Neuronal stem cell (in vitro differentiated cells): ENCODE measurements around the gene YPEL1.
A peak's percentile ranks its signal among the peaks of the same experiment; 100 is the strongest.

Experiments used
- DNase-seq: peaks from one replicate; pipeline ENCODE4 v3.0.0-alpha.2; 2013; ENCODE audit warnings: low spot score
- H2AFZ ChIP-seq: one replicate; pipeline ENCODE4 v1.6.1; 2013; ENCODE audit warnings: mild to moderate bottlenecking, low read length, inconsistent platforms
- H2AK5ac ChIP-seq: 2 replicates; pipeline ENCODE4 v1.6.1; 2013; ENCODE audit warnings: low read depth, mild to moderate bottlenecking, inconsistent platforms, low read length, moderate library complexity, mixed read lengths
- H2BK120ac ChIP-seq: 2 replicates; pipeline ENCODE4 v1.6.1; 2013; ENCODE audit warnings: low read depth, mild to moderate bottlenecking, inconsistent platforms, low read length, moderate library complexity, mixed read lengths
- H2BK12ac ChIP-seq: one replicate; pipeline ENCODE4 v1.6.1; 2013; ENCODE audit warnings: low read length, inconsistent platforms
- H2BK15ac ChIP-seq: 2 replicates; pipeline ENCODE4 v1.6.1; 2013; ENCODE audit warnings: mild to moderate bottlenecking, low read length, inconsistent platforms, mixed read lengths
- H2BK5ac ChIP-seq: one replicate; pipeline ENCODE4 v1.6.1; 2013; ENCODE audit warnings: inconsistent platforms, mild to moderate bottlenecking, low read length, moderate library complexity
- H3K14ac ChIP-seq: one replicate; pipeline ENCODE4 v1.6.1; 2013; ENCODE audit warnings: low read length, inconsistent platforms
- H3K18ac ChIP-seq: 2 replicates; pipeline ENCODE4 v1.6.1; 2013; ENCODE audit warnings: low read length, inconsistent platforms
- H3K23ac ChIP-seq: 2 replicates; pipeline ENCODE4 v1.6.1; 2013; ENCODE audit warnings: low read depth, mild to moderate bottlenecking, mixed read lengths, low read length, inconsistent platforms; ENCODE audit not compliant: poor library complexity
- H3K27ac ChIP-seq: replicated peaks from 3 replicates; pipeline ENCODE4 v1.5.1; 2013; ENCODE audit warnings: low read length, inconsistent platforms
- H3K27me3 ChIP-seq, 3 experiments: 2 replicates each; pipeline ENCODE4 v1.6.1; 2013; ENCODE audit warnings: low read length in 3 of 3, mild to moderate bottlenecking in 2 of 3, inconsistent platforms in 1 of 3, low read depth in 1 of 3, mixed read lengths in 1 of 3, moderate library complexity in 1 of 3; ENCODE audit not compliant: control insufficient read depth in 3 of 3, insufficient read depth in 3 of 3
- H3K36me3 ChIP-seq, 2 donors: replicated peaks in 1 of 2; 2 replicates each; pipeline ENCODE4 v1.6.1; 2013; ENCODE audit warnings: low read length in 2 of 2; ENCODE audit not compliant: control insufficient read depth in 2 of 2, insufficient read depth in 2 of 2
- H3K4ac ChIP-seq: 2 replicates; pipeline ENCODE4 v1.6.1; 2013; ENCODE audit warnings: inconsistent platforms, mild to moderate bottlenecking, low read length, moderate library complexity
- H3K4me1 ChIP-seq, 2 donors: 1 replicate in 1 of 2; 2 replicates in 1 of 2; pipeline ENCODE4 v1.6.1; 2013; ENCODE audit warnings: low read length in 2 of 2, low read depth in 1 of 2; ENCODE audit not compliant: control insufficient read depth in 2 of 2, insufficient read depth in 1 of 2
- H3K4me2 ChIP-seq: one replicate; pipeline ENCODE4 v1.6.1; 2013; ENCODE audit warnings: mild to moderate bottlenecking, low read length, inconsistent platforms; ENCODE audit not compliant: insufficient read depth, poor library complexity, severe bottlenecking
- H3K4me3 ChIP-seq, 2 donors: 2 replicates each; pipeline ENCODE4 v1.5.1; 2013; ENCODE audit warnings: low read length in 2 of 2, mild to moderate bottlenecking in 2 of 2, inconsistent platforms in 1 of 2, moderate library complexity in 1 of 2
- H3K79me1 ChIP-seq: one replicate; pipeline ENCODE4 v1.6.1; 2013; ENCODE audit warnings: low read depth, mild to moderate bottlenecking, inconsistent platforms, low read length, moderate library complexity
- H3K9ac ChIP-seq: one replicate; pipeline ENCODE4 v1.6.1; 2013; ENCODE audit warnings: mild to moderate bottlenecking, low read depth, low read length, inconsistent platforms; ENCODE audit not compliant: poor library complexity
- H3K9me3 ChIP-seq, 2 donors: replicated peaks in 1 of 2; 2 replicates each; pipeline versions ENCODE3 to v1.6.1; 2013; ENCODE audit warnings: low read length in 2 of 2, mild to moderate bottlenecking in 2 of 2, inconsistent platforms in 1 of 2, low read depth in 1 of 2, mixed read lengths in 1 of 2, moderate library complexity in 1 of 2; ENCODE audit not compliant: control insufficient read depth in 2 of 2, insufficient read depth in 1 of 2
- H4K8ac ChIP-seq: one replicate; pipeline ENCODE4 v1.6.1; 2013; ENCODE audit warnings: low read depth, mild to moderate bottlenecking, inconsistent platforms, low read length, moderate library complexity
- H4K91ac ChIP-seq: one replicate; pipeline ENCODE4 v1.6.1; 2013; ENCODE audit warnings: low read length, low read depth, mild to moderate bottlenecking, inconsistent platforms; ENCODE audit not compliant: poor library complexity
- WGBS, 2 donors: extraction: QIAGEN DNeasy Blood & Tissue Kit; methylation state at CpG; one replicate each; pipeline ENCODE4 v1.1.7; 2013; ENCODE audit warnings: missing lambda C conversion rate in 2 of 2, mixed read lengths in 1 of 2; ENCODE audit not compliant: insufficient read length in 2 of 2, insufficient replicate concordance in 1 of 2; ENCODE audit errors: extremely low coverage in 2 of 2; 5-methylcytosine and 5-hydroxymethylcytosine counted together

YPEL1 gene

DNA sequence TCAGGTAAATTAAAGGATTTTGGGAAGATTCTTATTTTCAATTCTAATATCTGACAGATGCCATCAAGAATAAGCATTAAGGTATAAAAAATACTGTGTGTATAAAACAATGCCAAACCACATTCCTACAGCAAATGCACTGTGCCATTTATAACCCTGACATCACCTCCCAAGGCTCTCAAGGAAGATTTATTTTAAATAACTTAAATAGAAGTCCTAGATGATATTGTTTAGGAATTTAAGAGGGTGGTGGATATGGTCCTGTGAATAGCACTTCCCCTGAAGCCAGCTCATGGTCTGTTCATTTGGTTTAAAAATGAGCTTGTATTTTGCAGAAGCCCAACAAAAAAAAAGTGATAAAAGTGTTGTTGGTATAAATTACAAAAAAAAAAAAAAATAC lies 37.7 kb downstream of the YPEL1 start:
- Histone ChIP-seq H2BK12ac (no peak overlapping the region), H2AFZ (no peak overlapping the region), H3K23ac (no peak overlapping the region), H3K9ac (no peak overlapping the region), H3K4me1 (peaks cover 5 to 7% of the 10 kb centered on the region in 2 donors), H3K14ac (no peak overlapping the region), H3K36me3 (peaks cover 57 to 99% of the 10 kb centered on the region in 2 donors), H3K79me1 (peaks cover 9% of the 10 kb centered on the region), H3K4me2 (no peak overlapping the region), H2BK120ac (no peak overlapping the region), H2AK5ac (no peak overlapping the region), H3K27ac (no peak overlapping the region), H4K8ac (no peak overlapping the region), H3K9me3 (no peaks in the 10 kb centered on the region), H4K91ac (no peak overlapping the region), H3K4ac (no peak overlapping the region), H3K27me3 (no peaks in the 10 kb centered on the region), H2BK5ac (no peak overlapping the region), H3K18ac (no peak overlapping the region), H3K4me3 (no peak overlapping the region), H2BK15ac (no peak overlapping the region)
- no peak for DNase-seq

DNA sequence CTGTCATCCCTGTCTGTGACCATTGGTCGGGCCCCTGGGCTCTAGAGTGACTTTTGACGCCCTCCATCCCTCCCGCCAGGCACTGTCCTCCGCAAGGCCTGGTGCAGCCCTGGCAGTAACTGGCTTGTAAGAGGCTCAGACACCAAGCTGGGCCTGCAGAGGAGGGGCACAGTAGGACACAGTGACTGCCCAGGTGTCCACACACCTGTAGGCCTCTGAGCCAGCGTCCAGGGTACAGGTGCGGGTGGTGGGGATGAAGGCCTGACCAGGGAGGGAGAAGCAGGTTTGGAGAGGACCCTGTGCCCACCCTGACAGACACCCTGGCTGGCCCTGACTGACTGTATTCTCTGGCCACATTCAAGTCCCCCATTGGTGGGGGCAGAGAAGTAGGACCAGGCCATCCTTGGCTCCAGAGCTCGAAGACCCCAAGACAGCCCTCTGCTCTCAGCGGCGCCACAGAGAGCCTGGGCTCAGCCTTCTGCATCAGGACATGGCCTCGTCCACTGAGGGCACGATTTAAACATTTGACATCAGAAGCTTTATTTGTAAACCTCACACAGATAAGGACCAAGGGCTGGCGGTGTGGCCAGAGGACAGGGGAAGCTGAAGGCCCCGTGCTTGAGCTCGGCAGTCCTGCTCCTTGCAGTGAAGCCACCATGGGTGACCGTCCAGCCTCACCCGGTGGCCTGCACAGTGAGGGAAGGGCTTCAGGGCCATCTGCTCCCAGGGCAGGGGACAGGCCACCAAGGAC lies 38.4 kb downstream of the YPEL1 start:
- peak overlapping the region; percentile 16 for H3K23ac ChIP-seq
- H4K91ac ChIP-seq, result no peak overlapping the region
- no peak overlapping the region for H3K4ac ChIP-seq
- H3K27me3 ChIP-seq, result no peaks in the 10 kb centered on the region
- peaks cover 9% of the 10 kb centered on the region for H3K79me1 ChIP-seq
- H2BK15ac ChIP-seq, result no peak overlapping the region
- no peak overlapping the region for H3K4me2 ChIP-seq
- H2AK5ac ChIP-seq, result no peak overlapping the region
- no peaks in the 10 kb centered on the region for H3K9me3 ChIP-seq
- H3K36me3 ChIP-seq, result peaks cover 52 to 94% of the 10 kb centered on the region in 2 donors
- H2BK12ac ChIP-seq, result no peak overlapping the region
- WGBS, 2 donors, result no CpG with 5 or more reads among the region's 16 CpGs
- no peak overlapping the region for H2BK120ac ChIP-seq
- H3K18ac ChIP-seq, result no peak overlapping the region
- peak overlapping the region; percentile 65 for H4K8ac ChIP-seq
- no peak overlapping the region for H3K9ac ChIP-seq
- H3K4me1 ChIP-seq, result peaks cover 5 to 7% of the 10 kb centered on the region in 2 donors
- DNase-seq, result no peak
- no peak overlapping the region for H3K4me3 ChIP-seq
- no peak overlapping the region for H2BK5ac ChIP-seq
- no peak overlapping the region for H3K27ac ChIP-seq
- H3K14ac ChIP-seq, result no peak overlapping the region
- H2AFZ ChIP-seq, result no peak overlapping the region

DNA sequence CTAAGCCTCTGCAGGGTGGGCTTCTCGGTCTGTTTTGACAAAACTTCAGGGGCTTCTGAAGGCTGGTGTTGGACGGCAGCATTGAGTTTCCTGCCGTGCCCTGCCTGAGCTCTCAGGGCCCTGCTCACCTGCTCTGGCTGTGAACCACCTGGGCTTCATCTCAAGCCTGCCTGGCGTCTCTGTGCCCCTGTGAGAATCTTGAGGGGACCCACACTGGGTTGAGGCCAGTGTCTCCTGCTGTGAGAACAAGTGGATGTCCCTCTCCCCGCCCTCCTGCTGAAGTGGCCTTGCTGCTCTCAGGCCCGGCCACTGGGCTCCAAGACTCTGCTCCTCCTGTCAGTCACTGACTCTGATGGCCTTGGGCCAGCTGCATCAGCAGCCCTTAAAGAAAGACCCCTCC lies 39.5 kb downstream of the YPEL1 start:
- Histone ChIP-seq H3K23ac (no peak overlapping the region), H3K18ac (no peak overlapping the region), H3K4me2 (no peak overlapping the region), H3K27ac (no peak overlapping the region), H2AFZ (no peak overlapping the region), H3K79me1 (peaks cover 10% of the 10 kb centered on the region), H2BK120ac (no peak overlapping the region), H3K4me3 (no peak overlapping the region), H3K4ac (no peak overlapping the region), H3K9ac (no peak overlapping the region), H3K14ac (no peak overlapping the region), H3K4me1 (peaks cover 5 to 7% of the 10 kb centered on the region in 2 donors), H2BK5ac (peak overlapping the region; percentile 53), H4K8ac (no peak overlapping the region), H2AK5ac (no peak overlapping the region), H4K91ac (no peak overlapping the region), H2BK12ac (no peak overlapping the region), H3K9me3 (no peaks in the 10 kb centered on the region), H3K36me3 (peaks cover 45 to 90% of the 10 kb centered on the region in 2 donors), H3K27me3 (no peaks in the 10 kb centered on the region), H2BK15ac (no peak overlapping the region)
- WGBS, 2 donors, result no CpG with 5 or more reads among the region's 6 CpGs
- no peak for DNase-seq

DNA sequence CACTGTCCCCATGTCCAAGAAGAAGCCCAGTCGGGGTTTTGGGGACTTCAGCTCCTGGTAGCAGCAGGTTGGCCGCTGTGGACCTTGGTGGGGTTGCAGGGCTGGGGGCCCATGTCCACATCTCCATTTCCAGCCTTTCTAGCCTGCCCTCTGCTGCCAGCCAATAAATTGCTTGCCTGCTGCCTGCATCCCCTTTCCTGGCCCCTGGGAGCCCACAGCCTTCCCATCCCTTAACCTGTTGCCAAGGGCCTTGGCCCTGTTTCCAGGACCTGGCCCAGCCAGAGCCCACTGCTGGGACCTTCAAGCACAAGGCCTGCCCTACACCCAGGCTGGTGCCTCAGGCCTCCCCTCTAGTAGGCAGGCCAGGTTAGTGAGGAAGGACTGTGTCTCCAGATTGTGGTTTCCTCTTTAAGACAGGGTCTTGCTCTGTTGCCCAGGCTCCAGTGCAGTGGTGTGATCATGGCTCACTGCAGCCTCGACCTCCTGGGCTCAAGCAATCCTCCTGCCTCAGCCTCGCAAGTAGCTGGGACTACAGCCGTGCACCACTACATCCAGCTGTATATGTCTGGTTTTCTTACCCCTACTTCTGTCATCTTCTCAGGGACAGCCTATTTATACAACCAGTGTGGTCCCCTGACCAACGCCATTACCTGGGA lies 40.0 kb downstream of the YPEL1 start:
- no peak for DNase-seq
- no CpG with 5 or more reads among the region's 6 CpGs for WGBS, 2 donors
- Histone ChIP-seq H3K18ac (no peak overlapping the region), H2AK5ac (no peak overlapping the region), H3K14ac (no peak overlapping the region), H3K9me3 (no peaks in the 10 kb centered on the region), H4K91ac (no peak overlapping the region), H3K79me1 (peaks cover 10% of the 10 kb centered on the region), H3K4me2 (no peak overlapping the region), H2BK12ac (no peak overlapping the region), H3K4ac (no peak overlapping the region), H4K8ac (no peak overlapping the region), H2AFZ (no peak overlapping the region), H3K27me3 (no peaks in the 10 kb centered on the region), H3K4me3 (no peak overlapping the region), H2BK120ac (no peak overlapping the region), H2BK15ac (no peak overlapping the region), H3K36me3 (peaks cover 41 to 90% of the 10 kb centered on the region in 2 donors), H3K4me1 (peaks cover 5 to 7% of the 10 kb centered on the region in 2 donors), H3K23ac (peak overlapping the region; percentile 99), H3K27ac (no peak overlapping the region), H3K9ac (no peak overlapping the region), H2BK5ac (peak overlapping the region; percentile 53)
